IPS-20b (cell line): Measurements from ENCODE around the gene SEMA4B.
"Not testable (repeated sequence)": the region's sequence is repeated elsewhere in the genome, so short reads cannot be mapped to it uniquely, and the experiment has no call there.

Experiments used
- H3K27ac ChIP-seq: one replicate; pipeline ENCODE4 v1.5.1; 2013; ENCODE audit warnings: low read length
- H3K27me3 ChIP-seq: 2 replicates; pipeline ENCODE4 v1.6.1; 2013; ENCODE audit warnings: mild to moderate bottlenecking, low read length, inconsistent platforms; ENCODE audit not compliant: insufficient read depth
- H3K36me3 ChIP-seq: 2 replicates; pipeline ENCODE4 v1.6.1; 2013; ENCODE audit warnings: low read depth, mild to moderate bottlenecking, inconsistent platforms, low read length, moderate library complexity; ENCODE audit not compliant: insufficient read depth
- H3K4me1 ChIP-seq: 2 replicates; pipeline ENCODE4 v1.6.1; 2013; ENCODE audit warnings: mild to moderate bottlenecking, control low read depth, inconsistent platforms, low read length, moderate library complexity; ENCODE audit not compliant: insufficient read depth
- H3K4me3 ChIP-seq: 2 replicates; pipeline ENCODE4 v1.5.1; 2013; ENCODE audit warnings: mild to moderate bottlenecking, low read length, inconsistent platforms
- H3K9ac ChIP-seq: 2 replicates; pipeline ENCODE4 v1.6.1; 2013; ENCODE audit warnings: low read depth, mild to moderate bottlenecking, inconsistent platforms, low read length, moderate library complexity
- H3K9me3 ChIP-seq: 2 replicates; pipeline ENCODE4 v1.6.1; 2013; ENCODE audit warnings: mild to moderate bottlenecking, low read depth, low read length, inconsistent platforms; ENCODE audit not compliant: insufficient read depth

The SEMA4B gene

DNA sequence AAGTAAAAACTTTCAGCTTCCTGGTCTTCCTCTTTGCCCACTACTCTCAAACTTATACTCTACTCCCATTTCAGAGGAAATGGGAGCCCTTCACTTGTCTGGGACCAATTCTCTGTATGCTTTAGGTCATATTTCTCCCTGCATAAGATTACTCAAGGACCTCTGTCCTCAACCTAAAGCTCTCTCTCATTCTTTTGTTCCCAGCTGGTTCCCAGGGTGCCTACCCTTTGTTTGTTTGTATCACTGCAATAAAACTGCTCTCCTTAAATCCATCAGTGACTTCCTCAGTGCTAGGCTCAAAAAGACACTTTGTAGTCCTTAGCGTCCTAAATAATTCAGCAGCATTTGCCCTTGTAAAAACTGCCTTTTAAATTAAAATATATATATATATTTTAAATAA, 67.3 kb downstream of the SEMA4B start:
- Histone ChIP-seq H3K9me3 (no peaks in the 10 kb centered on the region), H3K36me3 (peaks cover 62% of the 10 kb centered on the region), H3K27me3 (no peaks in the 10 kb centered on the region), H3K27ac (no peak overlapping the region), H3K9ac (peak overlapping the region; percentile 29; the same call in 1 of the 2 replicates), H3K4me3 (peak overlapping the region; percentile 100), H3K4me1 (peaks cover 10% of the 10 kb centered on the region)

GRCh38 chr15:90270502-90271150, 69.5 kb downstream of the SEMA4B start:
- Histone ChIP-seq H3K4me3 (no peak overlapping the region), H3K27me3 (no peaks in the 10 kb centered on the region), H3K4me1 (peaks cover 4% of the 10 kb centered on the region; the same call in 1 of the 2 replicates), H3K9me3 (no peaks in the 10 kb centered on the region), H3K27ac (no peak overlapping the region), H3K36me3 (peaks cover 67% of the 10 kb centered on the region), H3K9ac (no peak overlapping the region)

GRCh38 chr15:90271459-90272166, 70.5 kb downstream of the SEMA4B start:
- peaks cover 66% of the 10 kb centered on the region for H3K36me3 ChIP-seq
- H3K9ac ChIP-seq = no peak overlapping the region
- H3K9me3 ChIP-seq = no peaks in the 10 kb centered on the region
- H3K4me1 ChIP-seq = peaks cover 4% of the 10 kb centered on the region; the same call in 1 of the 2 replicates
- H3K27ac ChIP-seq = no peak overlapping the region
- H3K4me3 ChIP-seq = no peak overlapping the region
- H3K27me3 ChIP-seq = no peaks in the 10 kb centered on the region

DNA sequence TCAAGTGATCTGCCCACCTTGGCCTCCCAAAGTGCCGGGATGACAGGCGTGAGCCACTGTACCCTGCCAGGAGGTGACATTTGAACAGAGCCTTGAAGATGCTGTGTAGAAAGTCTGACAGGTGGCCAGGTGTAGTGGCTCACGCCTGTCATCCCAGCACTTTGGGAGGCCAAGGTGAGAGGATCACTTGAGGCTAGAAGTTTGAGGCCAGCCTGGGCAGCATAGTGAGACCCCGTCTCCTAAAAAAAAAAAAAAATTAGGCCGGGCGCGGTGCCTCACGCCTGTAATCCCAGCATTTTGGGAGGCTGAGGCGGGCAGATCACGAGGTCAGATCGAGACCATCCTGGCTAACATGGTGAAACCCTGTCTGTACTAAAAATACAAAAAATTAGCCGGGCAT, 77.3 kb downstream of the SEMA4B start:
- not testable (repeated sequence) for H3K4me3 ChIP-seq

More for the DNA sequence above, 77.3 kb downstream of the SEMA4B start:
- H3K27me3 ChIP-seq, H3K9me3 ChIP-seq, H3K27ac ChIP-seq, H3K36me3 ChIP-seq, H3K9ac ChIP-seq, H3K4me1 ChIP-seq: not testable (repeated sequence)
